ENCODE measurements around the gene ADAMTS17.

Gene ADAMTS17

GRCh38 chr15:100018191-100018590 lies 323.6 kb downstream of the ADAMTS17 start:
- H3K27me3 ChIP-seq (ENCODE audit: insufficient read depth, insufficient read length): no peaks in the 10 kb centered on the region
- no peak overlapping the region for H3K4me3 ChIP-seq (ENCODE audit: insufficient read length, low read depth)
- TF ChIP-seq SUZ12 (IDR thresholded peaks at IDR 0.05; ENCODE audit: extremely low read depth, insufficient read depth, insufficient read length): no peak
- no peak for TF ChIP-seq YY1 (IDR thresholded peaks at IDR 0.05; ENCODE audit: insufficient read depth, insufficient read length)
- TF ChIP-seq ZNF274 (IDR thresholded peaks at IDR 0.05; ENCODE audit: low read depth, low read length): no peak
- no peak for DNase-seq (ENCODE audit: low read depth, low spot score)
- H3K9ac ChIP-seq (ENCODE audit: insufficient read length, low read depth): no peak overlapping the region
- no peaks in the 10 kb centered on the region for H3K4me1 ChIP-seq (ENCODE audit: insufficient read depth, insufficient read length)
- no peaks in the 10 kb centered on the region for H3K36me3 ChIP-seq (ENCODE audit: insufficient read depth, insufficient read length, low read length)
- peaks cover 50% of the 10 kb centered on the region for H3K9me3 ChIP-seq (ENCODE audit: insufficient read depth, low read length)

- Histone ChIP-seq H3K4me3 (ENCODE audit: insufficient read length, low read depth) (no peak overlapping the region), H3K9ac (ENCODE audit: insufficient read length, low read depth) (no peak overlapping the region), H3K4me1 (ENCODE audit: insufficient read depth, insufficient read length) (no peaks in the 10 kb centered on the region), H3K9me3 (ENCODE audit: insufficient read depth, low read length) (peaks cover 50% of the 10 kb centered on the region), H3K36me3 (ENCODE audit: insufficient read depth, insufficient read length, low read length) (no peaks in the 10 kb centered on the region), H3K27me3 (ENCODE audit: insufficient read depth, insufficient read length) (no peaks in the 10 kb centered on the region)
- TF ChIP-seq YY1 (IDR thresholded peaks at IDR 0.05; ENCODE audit: insufficient read depth, insufficient read length): no peak
- no peak for TF ChIP-seq ZNF274 (IDR thresholded peaks at IDR 0.05; ENCODE audit: low read depth, low read length)
- no peak for TF ChIP-seq SUZ12 (IDR thresholded peaks at IDR 0.05; ENCODE audit: extremely low read depth, insufficient read depth, insufficient read length)
- peak; percentile 33 for DNase-seq (ENCODE audit: low read depth, low spot score)
Measured at GRCh38 chr15:100017140-100017539, 324.6 kb downstream of the ADAMTS17 start.

- no peak overlapping the region for H3K9ac ChIP-seq (ENCODE audit: insufficient read length, low read depth)
- no peaks in the 10 kb centered on the region for H3K36me3 ChIP-seq (ENCODE audit: insufficient read depth, insufficient read length, low read length)
- H3K4me3 ChIP-seq (ENCODE audit: insufficient read length, low read depth): no peak overlapping the region
- H3K27me3 ChIP-seq (ENCODE audit: insufficient read depth, insufficient read length): no peaks in the 10 kb centered on the region
- H3K4me1 ChIP-seq (ENCODE audit: insufficient read depth, insufficient read length): no peaks in the 10 kb centered on the region
- DNase-seq (ENCODE audit: low read depth, low spot score): no peak
- TF ChIP-seq YY1 (IDR thresholded peaks at IDR 0.05; ENCODE audit: insufficient read depth, insufficient read length): no peak
- TF ChIP-seq SUZ12 (IDR thresholded peaks at IDR 0.05; ENCODE audit: extremely low read depth, insufficient read depth, insufficient read length): no peak
- TF ChIP-seq ZNF274 (IDR thresholded peaks at IDR 0.05; ENCODE audit: low read depth, low read length): no peak
- H3K9me3 ChIP-seq (ENCODE audit: insufficient read depth, low read length): peaks cover 48% of the 10 kb centered on the region
Measured at GRCh38 chr15:100016632-100017031, 325.1 kb downstream of the ADAMTS17 start.

GRCh38 chr15:100011235-100011634 lies 330.5 kb downstream of the ADAMTS17 start:
- peaks cover 5% of the 10 kb centered on the region; the same call in 1 of the 2 replicates for H3K9me3 ChIP-seq (ENCODE audit: insufficient read depth, low read length)
- no peak for TF ChIP-seq YY1 (IDR thresholded peaks at IDR 0.05; ENCODE audit: insufficient read depth, insufficient read length)
- no peak for TF ChIP-seq ZNF274 (IDR thresholded peaks at IDR 0.05; ENCODE audit: low read depth, low read length)
- TF ChIP-seq SUZ12 (IDR thresholded peaks at IDR 0.05; ENCODE audit: extremely low read depth, insufficient read depth, insufficient read length): no peak
- no peaks in the 10 kb centered on the region for H3K27me3 ChIP-seq (ENCODE audit: insufficient read depth, insufficient read length)
- no peak overlapping the region for H3K4me3 ChIP-seq (ENCODE audit: insufficient read length, low read depth)
- H3K36me3 ChIP-seq (ENCODE audit: insufficient read depth, insufficient read length, low read length): no peaks in the 10 kb centered on the region
- no peak overlapping the region for H3K9ac ChIP-seq (ENCODE audit: insufficient read length, low read depth)
- DNase-seq (ENCODE audit: low read depth, low spot score): no peak
- H3K4me1 ChIP-seq (ENCODE audit: insufficient read depth, insufficient read length): no peaks in the 10 kb centered on the region

GRCh38 chr15:100009372-100009771 lies 332.4 kb downstream of the ADAMTS17 start:
- Histone ChIP-seq H3K9ac (ENCODE audit: insufficient read length, low read depth) (no peak overlapping the region), H3K36me3 (ENCODE audit: insufficient read depth, insufficient read length, low read length) (no peaks in the 10 kb centered on the region), H3K9me3 (ENCODE audit: insufficient read depth, low read length) (peaks cover 5% of the 10 kb centered on the region; the same call in 1 of the 2 replicates), H3K4me1 (ENCODE audit: insufficient read depth, insufficient read length) (no peaks in the 10 kb centered on the region), H3K27me3 (ENCODE audit: insufficient read depth, insufficient read length) (no peaks in the 10 kb centered on the region), H3K4me3 (ENCODE audit: insufficient read length, low read depth) (no peak overlapping the region)
- DNase-seq (ENCODE audit: low read depth, low spot score): no peak
- TF ChIP-seq ZNF274 (IDR thresholded peaks at IDR 0.05; ENCODE audit: low read depth, low read length): no peak
- TF ChIP-seq YY1 (IDR thresholded peaks at IDR 0.05; ENCODE audit: insufficient read depth, insufficient read length): no peak
- TF ChIP-seq SUZ12 (IDR thresholded peaks at IDR 0.05; ENCODE audit: extremely low read depth, insufficient read depth, insufficient read length): no peak

GRCh38 chr15:100008258-100008657 lies 333.5 kb downstream of the ADAMTS17 start:
- TF ChIP-seq YY1 (IDR thresholded peaks at IDR 0.05; ENCODE audit: insufficient read depth, insufficient read length) (no peak), SUZ12 (IDR thresholded peaks at IDR 0.05; ENCODE audit: extremely low read depth, insufficient read depth, insufficient read length) (no peak), ZNF274 (IDR thresholded peaks at IDR 0.05; ENCODE audit: low read depth, low read length) (no peak)
- DNase-seq (ENCODE audit: low read depth, low spot score): no peak
- peaks cover 5% of the 10 kb centered on the region; the same call in 1 of the 2 replicates for H3K9me3 ChIP-seq (ENCODE audit: insufficient read depth, low read length)
- no peak overlapping the region for H3K9ac ChIP-seq (ENCODE audit: insufficient read length, low read depth)
- H3K27me3 ChIP-seq (ENCODE audit: insufficient read depth, insufficient read length): no peaks in the 10 kb centered on the region
- H3K36me3 ChIP-seq (ENCODE audit: insufficient read depth, insufficient read length, low read length): no peaks in the 10 kb centered on the region
- H3K4me3 ChIP-seq (ENCODE audit: insufficient read length, low read depth): no peak overlapping the region
- H3K4me1 ChIP-seq (ENCODE audit: insufficient read depth, insufficient read length): no peaks in the 10 kb centered on the region

- peaks cover 5% of the 10 kb centered on the region; the same call in 1 of the 2 replicates for H3K9me3 ChIP-seq (ENCODE audit: insufficient read depth, low read length)
- no peaks in the 10 kb centered on the region for H3K36me3 ChIP-seq (ENCODE audit: insufficient read depth, insufficient read length, low read length)
- no peak overlapping the region for H3K4me3 ChIP-seq (ENCODE audit: insufficient read length, low read depth)
- no peak overlapping the region for H3K9ac ChIP-seq (ENCODE audit: insufficient read length, low read depth)
- no peaks in the 10 kb centered on the region for H3K27me3 ChIP-seq (ENCODE audit: insufficient read depth, insufficient read length)
- DNase-seq (ENCODE audit: low read depth, low spot score): no peak
- TF ChIP-seq YY1 (IDR thresholded peaks at IDR 0.05; ENCODE audit: insufficient read depth, insufficient read length) (no peak), SUZ12 (IDR thresholded peaks at IDR 0.05; ENCODE audit: extremely low read depth, insufficient read depth, insufficient read length) (no peak), ZNF274 (IDR thresholded peaks at IDR 0.05; ENCODE audit: low read depth, low read length) (no peak)
- H3K4me1 ChIP-seq (ENCODE audit: insufficient read depth, insufficient read length): peaks cover 2% of the 10 kb centered on the region
Measured at GRCh38 chr15:100007609-100008008, 334.2 kb downstream of the ADAMTS17 start.
